Measurements from ENCODE around the gene EPB41L5. TPM values are rescaled to one million over a fixed set of nuclear protein-coding genes. Genes with fewer than 3 reads are reported as not detected.
"Not testable (repeated sequence)": the region's sequence is repeated elsewhere in the genome, so short reads cannot be mapped to it uniquely, and the experiment has no call there.

Gene EPB41L5
- polyA plus RNA-seq, 10 donors, result 8.9 to 18.3 (median 15.0) TPM

DNA sequence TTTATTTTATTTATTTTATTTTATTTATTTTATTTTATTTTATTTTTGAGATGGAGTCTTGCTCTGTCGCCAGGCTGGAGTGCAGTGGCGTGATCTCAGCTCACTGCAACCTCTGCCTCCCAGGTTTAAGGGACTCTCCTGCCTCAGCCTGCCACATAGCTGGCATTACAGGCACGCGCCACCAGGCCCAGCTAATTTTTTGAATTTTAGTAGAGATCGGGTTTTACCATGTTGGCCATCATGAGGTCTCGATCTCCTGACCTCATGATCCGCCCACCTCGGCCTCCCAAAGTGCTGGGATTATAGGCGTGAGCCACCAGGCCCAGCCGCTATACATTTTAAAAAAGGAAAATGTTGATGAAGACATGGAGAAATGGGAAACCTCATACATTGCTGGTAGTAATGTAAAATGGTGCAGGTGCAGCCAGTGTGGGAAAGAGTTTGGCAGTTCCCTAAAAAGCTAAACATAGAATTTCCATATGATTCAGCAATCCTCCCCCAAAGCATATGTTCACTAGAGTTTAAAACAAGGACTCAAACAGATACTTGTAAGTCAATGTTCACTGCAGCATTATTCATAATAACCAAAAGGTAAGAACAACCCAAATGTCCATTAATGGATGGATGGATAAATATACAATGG, 187.1 kb downstream of the EPB41L5 start:
- DNase-seq, result not testable (repeated sequence)

DNA sequence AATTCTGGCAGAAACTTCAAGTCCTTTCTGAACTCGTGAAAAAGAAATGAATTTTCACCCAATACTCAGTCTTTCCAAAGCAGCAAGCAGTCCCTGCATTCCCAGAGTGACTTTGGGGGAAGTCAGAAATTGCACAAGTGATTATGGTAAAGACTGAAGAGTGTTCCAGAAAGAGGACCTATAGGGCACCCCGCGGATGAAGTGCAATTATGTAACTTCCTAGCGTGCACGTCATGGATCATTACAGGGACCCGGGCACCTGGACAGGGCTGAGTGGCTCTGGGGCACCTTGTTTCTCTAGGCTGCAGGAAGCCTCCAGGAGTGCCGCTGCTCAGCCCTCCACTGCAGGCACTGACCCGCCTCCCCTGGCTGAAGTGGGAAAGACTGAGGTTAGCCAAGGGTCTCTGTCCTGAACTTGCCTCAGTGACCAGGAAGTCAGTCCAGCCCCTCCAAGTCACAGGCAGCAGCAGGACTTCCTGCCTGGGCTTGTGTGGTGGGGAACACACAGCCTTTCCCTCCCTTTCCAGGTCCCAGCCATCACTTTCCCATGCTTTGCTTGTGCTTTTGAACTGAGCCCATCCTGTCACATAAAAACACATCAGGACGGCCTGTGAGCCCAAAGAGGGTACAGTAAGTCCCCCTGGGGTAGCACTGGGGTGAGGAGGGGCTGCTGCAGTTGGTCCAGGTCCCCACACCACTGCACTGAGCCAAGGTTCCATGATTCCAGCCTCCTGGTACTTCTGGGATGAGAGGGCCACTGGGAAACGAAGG, 190.6 kb downstream of the EPB41L5 start:
- DNase-seq, result peak; percentile 27 to 70 (median 60)

- no peak for DNase-seq
Measured at GRCh38 chr2:120204022-120204405, 191.1 kb downstream of the EPB41L5 start.

DNA sequence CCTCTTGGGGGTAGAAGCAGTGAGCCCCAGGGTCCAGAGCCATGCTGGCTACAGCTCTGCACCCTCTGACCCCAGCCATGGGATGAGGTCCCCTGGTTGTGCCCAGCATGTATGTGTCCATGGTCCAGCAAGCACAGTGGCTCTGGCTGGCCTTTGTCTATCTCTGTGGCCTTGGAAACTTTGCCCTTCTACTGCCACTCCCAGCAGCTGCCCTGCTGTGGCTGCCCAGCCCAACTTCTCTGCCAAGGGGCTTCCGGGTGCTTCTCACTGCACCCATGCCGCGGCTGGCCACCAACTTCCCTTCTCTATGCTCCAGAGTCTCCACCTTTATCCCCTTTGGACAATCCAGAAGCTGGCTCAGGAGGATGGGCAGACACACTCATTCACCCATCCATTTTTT, 191.5 kb downstream of the EPB41L5 start:
- no peak for DNase-seq

GRCh38 chr2:120204945-120205670, 192.2 kb downstream of the EPB41L5 start:
- DNase-seq, result no peak

DNA sequence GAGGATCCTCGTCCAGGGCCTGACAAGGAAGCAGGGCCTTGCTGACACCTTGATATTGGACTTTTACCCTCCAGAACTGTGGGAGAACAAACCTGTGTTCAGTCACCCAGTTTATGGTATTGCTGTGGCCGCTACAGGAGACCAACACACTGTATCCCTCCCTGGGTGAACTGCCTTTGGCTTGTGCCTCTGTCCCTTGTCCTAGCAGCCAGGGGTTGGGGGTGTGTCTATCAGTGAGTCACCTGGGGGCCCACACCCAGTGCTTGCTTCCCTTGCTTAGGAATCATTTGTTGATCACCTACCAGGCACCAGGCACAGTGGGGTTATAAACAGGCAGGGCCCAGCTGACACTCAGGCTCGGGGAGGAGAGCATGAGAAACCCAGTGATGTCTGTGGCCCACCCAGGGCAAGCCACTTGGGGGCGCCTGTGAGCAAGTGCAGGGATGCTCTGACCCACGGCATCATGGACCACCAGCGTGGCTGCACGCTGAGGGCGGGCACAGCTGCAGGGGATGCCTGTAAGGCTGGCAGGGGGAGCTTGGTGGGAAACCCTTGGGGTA, 193.2 kb downstream of the EPB41L5 start:
- DNase-seq, result no peak

- no peak for DNase-seq
Measured at GRCh38 chr2:120208381-120209353, 195.8 kb downstream of the EPB41L5 start.

- DNase-seq, result no peak
Measured at GRCh38 chr2:120209427-120210269, 196.8 kb downstream of the EPB41L5 start.

DNA sequence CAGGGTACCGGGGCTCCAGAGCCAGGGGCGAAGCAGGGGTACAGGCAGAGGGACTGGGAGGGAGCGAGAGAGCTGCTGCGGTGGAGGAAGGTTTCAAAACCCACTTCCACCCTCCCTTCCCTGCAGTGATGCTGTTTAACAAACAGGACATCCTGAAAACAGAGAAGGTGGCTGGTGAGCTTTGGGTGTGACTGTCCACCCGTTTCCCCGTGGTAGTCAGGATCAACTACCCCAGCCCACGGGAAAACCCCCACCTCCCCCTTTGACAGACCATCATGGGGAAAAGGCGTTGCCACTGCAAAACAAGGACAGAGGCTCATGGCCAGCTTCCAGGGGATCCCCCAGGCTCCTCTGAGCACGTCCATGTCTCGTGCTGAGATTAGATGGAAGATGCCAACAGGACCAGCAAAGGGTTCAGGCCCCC, 197.4 kb downstream of the EPB41L5 start:
- no peak for DNase-seq

DNA sequence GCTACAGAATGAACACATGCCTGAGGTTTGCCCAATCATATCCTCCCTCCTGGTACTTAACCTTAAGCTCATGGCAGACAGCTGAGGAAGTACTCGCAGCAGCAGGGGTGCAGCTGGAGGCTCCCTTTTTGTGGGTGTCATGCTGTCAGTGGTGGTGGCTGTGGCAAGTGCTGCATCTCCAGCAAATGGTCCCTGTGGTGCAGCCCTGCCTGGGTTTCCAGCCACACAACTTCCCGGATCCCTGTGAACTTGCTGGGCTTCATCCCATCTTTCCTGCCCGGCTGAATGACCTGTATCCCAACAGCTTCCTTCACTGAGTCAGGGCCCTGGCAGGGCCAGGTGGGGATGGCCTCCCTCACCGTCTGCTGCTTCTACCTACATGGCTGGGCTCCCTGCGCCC, 205.3 kb downstream of the EPB41L5 start:
- no peak for DNase-seq

GRCh38 chr2:120219291-120219690, 206.4 kb downstream of the EPB41L5 start:
- no peak for DNase-seq

DNA sequence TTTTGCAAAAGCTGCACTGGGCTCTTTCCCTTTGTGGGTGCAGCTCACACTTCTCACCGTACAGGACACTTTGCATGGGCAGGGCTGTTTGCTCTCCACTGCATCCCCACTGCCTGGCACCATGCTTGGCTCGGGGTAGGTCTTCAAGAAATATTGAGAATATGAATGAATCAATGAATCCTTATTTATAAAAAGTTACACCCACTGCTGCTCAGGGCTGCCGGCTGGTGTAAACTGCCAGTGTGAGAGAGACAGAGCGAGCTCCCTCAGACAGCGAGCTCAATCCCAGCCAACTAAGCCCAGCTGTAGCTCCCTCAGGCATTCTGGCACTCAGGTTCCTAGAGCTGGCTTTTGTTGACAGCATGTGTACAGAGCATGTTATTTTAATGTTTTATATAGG, 206.9 kb downstream of the EPB41L5 start:
- DNase-seq, result no peak

GRCh38 chr2:120220756-120221155, 207.9 kb downstream of the EPB41L5 start:
- DNase-seq, result no peak

DNA sequence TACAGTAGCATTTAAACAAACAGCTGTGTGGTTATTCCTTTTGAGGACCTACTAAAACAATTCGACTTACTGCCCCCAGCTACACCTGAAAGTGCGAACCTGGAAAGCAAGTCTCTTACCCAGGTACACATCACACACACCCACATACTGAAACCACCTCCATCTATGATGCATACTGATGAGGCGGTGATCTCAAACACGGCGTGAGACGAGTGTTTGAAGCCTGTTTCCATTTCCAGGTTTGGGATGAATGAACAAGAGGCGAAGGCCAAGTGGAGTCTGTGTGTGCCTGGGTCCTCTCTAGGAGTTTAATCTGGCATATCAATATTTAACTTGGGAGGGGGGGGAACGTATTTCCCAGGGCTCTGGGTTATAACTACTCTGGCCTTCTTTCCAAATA, 208.7 kb downstream of the EPB41L5 start:
- DNase-seq, result no peak

DNA sequence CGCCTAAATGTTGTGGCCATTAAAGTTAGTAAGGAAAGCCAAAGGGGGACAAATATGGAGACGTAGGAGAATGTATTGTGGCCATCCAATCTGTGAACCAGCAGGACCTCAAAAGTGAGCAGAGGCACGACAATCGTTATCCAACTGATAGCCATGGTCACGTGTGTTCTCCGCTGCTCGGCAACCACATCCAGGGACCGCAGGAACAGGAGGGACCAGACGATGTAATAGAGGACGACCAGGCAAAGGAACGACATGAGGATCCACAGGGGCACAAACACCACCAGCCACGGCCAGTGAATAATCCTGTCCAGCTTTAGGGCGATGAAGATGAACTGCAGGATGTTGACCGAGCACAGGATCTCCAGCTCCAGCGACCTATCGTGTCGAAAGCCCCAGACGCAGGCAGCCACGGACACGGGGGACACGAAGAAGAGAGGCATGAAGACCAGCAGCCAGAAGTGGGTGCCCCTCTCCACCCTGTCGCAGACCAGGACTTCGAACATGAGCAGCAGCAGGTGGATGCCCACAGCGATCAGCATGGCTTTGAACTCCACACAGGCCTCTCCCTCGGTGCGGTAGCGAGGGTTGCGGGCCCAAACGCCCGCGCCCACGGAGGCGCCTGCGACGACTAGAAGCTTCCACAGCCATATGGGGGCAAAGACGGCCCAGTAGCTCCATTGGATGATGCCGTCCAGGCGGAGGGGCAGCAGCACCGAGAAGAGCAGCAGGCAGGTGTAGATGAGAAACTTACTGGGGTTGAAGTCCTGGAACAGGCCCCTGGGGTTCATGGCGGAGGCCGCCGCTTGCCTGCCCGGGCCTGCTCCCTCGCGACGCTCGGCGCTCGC, 209.5 kb downstream of the EPB41L5 start:
- DNase-seq, result no peak

- DNase-seq, result peak; percentile 80 to 96 (median 86)
Measured at GRCh38 chr2:120223034-120223912, 210.4 kb downstream of the EPB41L5 start, which contains the start of gene TMEM185B. Gene TMEM185B (minus strand): TSS chr2:120223400. CDS start chr2:120222976, 424 bp downstream.

GRCh38 chr2:120224256-120224655, 211.4 kb downstream of the EPB41L5 start:
- DNase-seq, result no peak
